HCT116 (cell line): Measurements from ENCODE around the gene FGF6. TPM values are rescaled to one million over a fixed set of nuclear protein-coding genes. Genes with fewer than 3 reads are reported as not detected.
"Not testable (repeated sequence)": the region's sequence is repeated elsewhere in the genome, so short reads cannot be mapped to it uniquely, and the experiment has no call there.

Experiments used
- ATAC-seq: fragments of 200-7000 bp; cut with Tn5 transposase; 2 replicates; pipeline ENCODE4 v1.9.1; 2020; ENCODE audit warnings: mild to moderate bottlenecking, moderate library complexity
- BruUV-seq: library from RNA; stranded (reverse); fragments of 400-500 nt; replicated peaks from 2 replicates; lab custom pipeline; 2021; lab: Mats Ljungman, UMichigan
- CTCF ChIA-PET: fragments of 300-600 bp; sonication (Branson Sonifier 250); formaldehyde crosslinking; loops from one replicate; lab custom pipeline; 2021; ENCODE audit warnings: antibody characterized with exemption; lab: Charles Lee
- POLR2A ChIA-PET: fragments of 300-600, 350-600 bp; sonication (Branson Sonifier 250); formaldehyde crosslinking; loops from one replicate; lab custom pipeline; 2021; ENCODE audit warnings: antibody characterized with exemption; lab: Charles Lee
- RAD21 ChIA-PET, 2 experiments: fragments of 300-600 bp; sonication (Branson Sonifier 250); formaldehyde crosslinking; loops; one replicate each; lab custom pipeline; 2023; ENCODE audit warnings: low total read pairs in 2 of 2; ENCODE audit not compliant: uncharacterized antibody in 2 of 2, unreplicated experiment in 2 of 2, low non-redundant PET in 1 of 2; lab: Charles Lee
- DNase-seq: peaks from one replicate; pipeline ENCODE4 v3.0.0-alpha.2; 2010; ENCODE audit warnings: low read depth, low spot score
- H2AFZ ChIP-seq: fragments of 200-600 bp; shearing (Covaris generic), sonication (generic); 2 replicates; pipeline ENCODE4 v1.6.1; 2017; ENCODE audit warnings: low read depth, mixed run types, mixed read lengths, antibody characterized with exemption, low read length; ENCODE audit not compliant: poor library complexity, severe bottlenecking
- H3K27ac ChIP-seq: 2 replicates; pipeline ENCODE4 v1.5.1; 2012; ENCODE audit warnings: low read depth, low read length
- H3K27me3 ChIP-seq: fragments of 200-600 bp; sonication (generic); 2 replicates; pipeline ENCODE4 v1.6.1; 2016; ENCODE audit warnings: mixed run types, low read length, mixed read lengths; ENCODE audit not compliant: insufficient read depth
- H3K36me3 ChIP-seq, 2 experiments: fragments of 200-500 bp in 1 of 2; fragments of 200-600 bp in 1 of 2; sonication (Bioruptor generic) in 1 of 2; sonication (generic) in 1 of 2; 2 replicates each; pipeline versions ENCODE4 v1.5.1 to v1.6.1; 2014 to 2016; ENCODE audit warnings: low read length in 2 of 2, inconsistent platforms in 1 of 2, mixed read lengths in 1 of 2, mixed run types in 1 of 2; ENCODE audit not compliant: insufficient read depth in 2 of 2, control insufficient read depth in 1 of 2
- H3K4me1 ChIP-seq, 2 experiments: fragments of 200-600 bp in 1 of 2; sonication (generic) in 1 of 2; 2 replicates each; pipeline versions ENCODE4 v1.5.1 to v1.6.1; 2012 to 2017; ENCODE audit warnings: low read length in 2 of 2, inconsistent platforms in 1 of 2, mild to moderate bottlenecking in 1 of 2, mixed read lengths in 1 of 2, mixed run types in 1 of 2, moderate library complexity in 1 of 2; ENCODE audit not compliant: insufficient read depth in 2 of 2, control insufficient read depth in 1 of 2
- H3K4me2 ChIP-seq: fragments of 200-600 bp; sonication (generic); 2 replicates; pipeline ENCODE4 v1.6.1; 2017; ENCODE audit warnings: mixed run types, low read length, mixed read lengths
- H3K4me3 ChIP-seq, 2 experiments: fragments of 200-600 bp in 1 of 2; sonication (generic) in 1 of 2; replicated peaks in 1 of 2; 2 replicates each; pipeline ENCODE4 v1.5.1; 2011 to 2016; ENCODE audit warnings: low read length in 2 of 2, control low read depth in 1 of 2, low read depth in 1 of 2, mild to moderate bottlenecking in 1 of 2, mixed read lengths in 1 of 2, mixed run types in 1 of 2
- H3K79me2 ChIP-seq: fragments of 200-600 bp; sonication (generic); 2 replicates; pipeline ENCODE4 v1.6.1; 2017; ENCODE audit warnings: mild to moderate bottlenecking, mixed run types, low read length, moderate library complexity, mixed read lengths; ENCODE audit not compliant: insufficient read depth
- H3K9ac ChIP-seq: fragments of 200-600 bp; sonication (generic); 2 replicates; pipeline ENCODE4 v1.6.1; 2016; ENCODE audit warnings: low read length, mixed read lengths
- H3K9me2 ChIP-seq: fragments of 200-600 bp; sonication (generic), shearing (Covaris generic); 2 replicates; pipeline ENCODE4 v1.6.1; 2017; ENCODE audit warnings: mixed run types, mild to moderate bottlenecking, moderate library complexity; ENCODE audit not compliant: insufficient read depth
- H3K9me3 ChIP-seq, 2 experiments: fragments of 200-500 bp in 1 of 2; fragments of 200-600 bp in 1 of 2; sonication (Bioruptor generic) in 1 of 2; sonication (generic) in 1 of 2; 2 replicates each; pipeline ENCODE4 v1.6.1; 2014 to 2017; ENCODE audit warnings: low read length in 2 of 2, mixed read lengths in 2 of 2, inconsistent platforms in 1 of 2, low read depth in 1 of 2, mild to moderate bottlenecking in 1 of 2, mixed run types in 1 of 2, moderate library complexity in 1 of 2; ENCODE audit not compliant: control insufficient read depth in 1 of 2, insufficient read depth in 1 of 2
- H4K20me1 ChIP-seq: fragments of 200-600 bp; sonication (generic), shearing (Covaris generic); 2 replicates; pipeline ENCODE4 v1.6.1; 2017; ENCODE audit warnings: mixed run types, mild to moderate bottlenecking, moderate library complexity; ENCODE audit not compliant: insufficient read depth
- ATF3 ChIP-seq: IDR thresholded peaks from 2 replicates; pipeline ENCODE4 v1.6.1; 2012
- CBX3 ChIP-seq: IDR thresholded peaks from 2 replicates; pipeline ENCODE4 v1.6.1; 2012; ENCODE audit warnings: low read depth
- CTCF ChIP-seq, 3 experiments: fragments of 200-600 bp in 1 of 3; sonication (generic) in 1 of 3; IDR thresholded peaks in 2 of 3; conservative IDR thresholded peaks in 1 of 3; 2 replicates each; pipeline ENCODE4 v1.5.1; 2012 to 2017; ENCODE audit warnings: low read depth in 2 of 3, low read length in 2 of 3, antibody characterized with exemption in 1 of 3, borderline replicate concordance in 1 of 3, control low read depth in 1 of 3, mild to moderate bottlenecking in 1 of 3, mixed read lengths in 1 of 3, mixed run types in 1 of 3, moderate library complexity in 1 of 3; ENCODE audit not compliant: insufficient read depth in 1 of 3
- ELF1 ChIP-seq: IDR thresholded peaks from 2 replicates; pipeline ENCODE4 v1.6.1; 2012; ENCODE audit warnings: low read depth, borderline replicate concordance
- EZH2 ChIP-seq: fragments of 200-600 bp; sonication (generic); IDR thresholded peaks from 2 replicates; pipeline ENCODE4 v1.6.1; 2017; ENCODE audit warnings: antibody characterized with exemption, mixed run types
- POLR2AphosphoS5 ChIP-seq: IDR thresholded peaks from 2 replicates; pipeline ENCODE4 v1.6.1; 2011; ENCODE audit warnings: mild to moderate bottlenecking, low read depth, low read length, moderate library complexity
- RAD21 ChIP-seq: IDR thresholded peaks from 2 replicates; pipeline ENCODE4 v1.6.1; 2012; ENCODE audit warnings: low read depth, mild to moderate bottlenecking
- SRF ChIP-seq: IDR thresholded peaks from 2 replicates; pipeline ENCODE4 v1.6.1; 2012; ENCODE audit warnings: low read depth
- ZFX ChIP-seq: fragments of 450-650 bp; IDR thresholded peaks from 2 replicates; pipeline ENCODE4 v1.6.1; 2017
- intact Hi-C: fragments of 100-400 bp; cut with micrococcal nuclease; formaldehyde crosslinking; loops from 2 replicates; pipeline ENCODE4 v1.10.0; 2022
- total RNA-seq: library from RNA; stranded (reverse); gene quantifications from one replicate; pipeline ENCODE4 v1.2.1, GENCODE V29; 2021; ENCODE audit not compliant: unreplicated experiment

The FGF6 gene
- total RNA-seq, 1 experiment from 2014 or later: not detected

GRCh38 chr12:4460761-4461160 lies 15.1 kb upstream of the FGF6 start:
- no peak for ATAC-seq
- no peaks in the 10 kb centered on the region; a peak in 1 of 4 replicates for H3K4me1 ChIP-seq
- DNase-seq: no peak
- no peaks in the 10 kb centered on the region for H3K9me3 ChIP-seq
- H3K9ac ChIP-seq: no peak overlapping the region
- POLR2A ChIA-PET: no interaction called here
- H3K4me3 ChIP-seq: no peak overlapping the region
- intact Hi-C loops: no loop called here
- H3K4me2 ChIP-seq: no peak overlapping the region
- no TSS peak for BruUV-seq
- H4K20me1 ChIP-seq: no peaks in the 10 kb centered on the region
- peaks cover 5% of the 10 kb centered on the region; the same call in 1 of the 2 replicates for H3K27me3 ChIP-seq
- H2AFZ ChIP-seq: no peak overlapping the region
- CTCF ChIA-PET: no interaction called here
- H3K9me2 ChIP-seq: no peaks in the 10 kb centered on the region
- H3K79me2 ChIP-seq: no peaks in the 10 kb centered on the region
- TF ChIP-seq ATF3 (no peak), ELF1 (no peak), EZH2 (no peak), POLR2AphosphoS5 (no peak), RAD21 (no peak), ZFX (no peak), CBX3 (no peak), SRF (no peak), CTCF (IDR thresholded peaks at IDR 0.05 in 2 of 3, conservative IDR thresholded peaks at IDR 0.05 in 1 of 3; ENCODE audit: borderline replicate concordance in 1 of 3, insufficient read depth in 1 of 3, low read depth in 2 of 3, low read length in 2 of 3) (no peak)
- RAD21 ChIA-PET: no interaction called here
- no peaks in the 10 kb centered on the region for H3K36me3 ChIP-seq
- H3K27ac ChIP-seq: no peak overlapping the region

GRCh38 chr12:4455849-4456248 lies 10.2 kb upstream of the FGF6 start:
- H3K9me3 ChIP-seq, H2AFZ ChIP-seq, H3K9ac ChIP-seq, H3K9me2 ChIP-seq, RAD21 ChIA-PET, H3K4me3 ChIP-seq, ATAC-seq, H4K20me1 ChIP-seq, POLR2A ChIA-PET, CTCF ChIA-PET, BruUV-seq, H3K79me2 ChIP-seq, H3K4me2 ChIP-seq, H3K27me3 ChIP-seq, intact Hi-C loops, DNase-seq, H3K36me3 ChIP-seq, H3K27ac ChIP-seq: not testable (repeated sequence)
- peaks cover 0 to 15% of the 10 kb centered on the region in 2 experiments; a peak in 3 of 4 replicates for H3K4me1 ChIP-seq
